HG03439 (cell line): ENCODE data around the gene LRP5.
"Not testable (repeated sequence)": the region's sequence is repeated elsewhere in the genome, so short reads cannot be mapped to it uniquely, and the experiment has no call there.

Source experiments
- ATAC-seq: cut with Tn5 transposase; IDR thresholded peaks from one replicate; pipeline ENCODE4 v1.9.1; 2021; ENCODE audit warnings: mild to moderate bottlenecking, moderate library complexity; ENCODE audit not compliant: unreplicated experiment

Gene LRP5

DNA sequence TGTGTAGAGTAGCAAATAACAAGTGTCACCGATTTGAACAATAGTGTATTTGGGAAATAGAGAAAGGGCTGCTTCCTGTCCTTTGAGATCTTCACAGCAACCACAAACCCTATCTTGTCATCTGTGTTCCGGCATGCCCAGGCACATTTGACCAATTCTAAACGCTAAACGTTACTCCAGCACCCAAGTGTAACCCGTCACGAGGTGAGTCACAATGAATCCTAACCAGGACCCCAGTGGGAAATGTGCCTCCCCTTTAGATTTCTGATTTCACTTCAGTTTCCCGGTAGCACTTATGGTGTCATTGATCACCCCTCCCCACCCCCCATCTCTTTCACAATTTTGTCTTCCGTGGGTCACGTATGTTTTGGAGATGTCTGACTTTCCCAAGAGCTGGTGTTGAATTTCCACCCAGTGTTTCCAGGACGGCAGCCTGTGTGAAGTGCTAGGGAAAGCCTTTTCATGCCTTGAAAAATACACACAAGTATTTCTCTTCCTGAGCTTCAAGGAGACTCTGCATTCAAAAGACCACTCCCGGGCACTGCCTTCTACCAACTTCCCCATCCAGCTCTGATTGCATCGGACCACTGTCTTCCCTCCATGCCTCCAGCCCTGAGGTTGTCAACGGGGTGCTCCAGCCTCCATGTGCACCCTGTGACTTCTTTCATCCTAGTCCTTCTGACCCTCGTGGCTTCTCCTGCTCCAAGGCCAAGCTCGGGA, 30.1 kb upstream of the LRP5 start:
- ATAC-seq: peak; percentile 66

DNA sequence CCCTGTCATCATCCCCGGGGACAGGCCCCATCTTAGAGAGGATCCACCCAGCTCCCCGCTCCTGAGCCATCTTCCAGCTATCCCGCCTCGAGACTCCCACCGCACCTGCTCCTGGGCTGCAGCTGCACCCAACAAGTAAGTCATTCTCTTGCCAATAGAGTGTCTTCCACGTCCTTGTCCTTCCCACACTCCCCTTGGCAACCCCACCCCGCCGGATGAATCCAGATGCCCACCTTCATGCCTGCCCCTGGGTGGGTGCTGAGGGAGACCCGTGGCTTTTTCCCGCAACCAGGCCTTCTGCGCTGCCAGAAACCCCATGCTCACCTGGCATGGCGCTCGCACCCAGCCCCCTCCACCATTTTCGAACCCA, 29.5 kb upstream of the LRP5 start:
- no peak for ATAC-seq

- ATAC-seq: not testable (repeated sequence)
Measured at GRCh38 chr11:68284588-68284987, 27.8 kb upstream of the LRP5 start.

DNA sequence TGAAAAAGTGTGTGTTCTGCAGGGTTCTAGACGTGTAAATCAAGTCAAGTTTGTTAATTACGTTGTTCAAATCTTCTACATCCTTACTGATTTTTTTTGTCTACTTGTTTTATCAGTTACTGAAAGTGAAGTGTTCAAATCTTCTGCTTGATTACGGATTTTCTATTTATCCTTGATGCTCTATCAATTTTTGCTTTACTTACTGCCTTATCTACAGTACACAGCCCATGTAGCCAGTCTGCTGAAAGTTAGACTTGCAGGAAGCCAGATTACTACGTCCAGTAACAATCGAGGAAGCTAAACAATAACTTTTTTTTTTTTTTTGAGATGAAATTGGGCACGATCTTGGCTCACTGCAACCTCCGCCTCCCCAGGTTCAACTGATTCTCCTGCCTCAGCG, 25.0 kb upstream of the LRP5 start:
- no peak for ATAC-seq

GRCh38 chr11:68289456-68289855, 22.9 kb upstream of the LRP5 start:
- ATAC-seq: no peak

DNA sequence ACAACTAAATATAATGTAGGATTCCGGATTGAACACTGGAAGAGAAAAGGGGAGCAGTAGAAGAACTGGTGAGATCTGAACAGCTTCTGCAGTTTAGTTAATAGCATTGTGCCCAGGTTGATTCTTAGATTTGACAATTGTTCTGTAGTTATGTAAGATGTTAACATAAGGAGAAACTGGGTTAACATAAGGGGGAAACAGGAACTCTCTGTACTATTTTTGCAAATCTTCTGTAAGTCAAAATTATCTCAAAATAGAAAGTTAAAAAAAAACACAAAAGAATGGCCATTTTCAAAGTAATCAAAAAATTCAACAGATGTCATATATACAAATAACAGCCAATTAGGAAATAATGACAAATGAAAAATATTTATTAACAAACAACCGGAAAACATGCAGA, 18.7 kb upstream of the LRP5 start:
- ATAC-seq: no peak

GRCh38 chr11:68295271-68295670, 17.1 kb upstream of the LRP5 start:
- no peak for ATAC-seq

DNA sequence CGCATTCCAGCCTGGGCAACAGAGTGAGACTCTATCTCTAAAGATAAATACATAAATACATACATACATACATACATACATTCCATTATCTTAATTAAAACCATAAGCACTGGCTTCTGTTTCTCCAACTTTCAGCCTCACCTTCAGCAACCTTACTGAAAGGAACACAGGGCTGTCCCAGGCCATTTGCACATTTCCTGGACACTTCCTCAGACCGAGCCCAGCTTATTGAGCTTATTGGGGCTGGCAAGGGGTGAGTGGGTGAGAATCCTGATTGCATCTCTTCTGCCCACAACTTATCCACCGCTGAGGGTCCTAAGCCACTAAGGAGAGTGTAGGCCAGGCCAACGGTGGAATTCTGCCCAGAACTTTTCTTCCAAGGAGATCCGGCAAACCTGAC, 16.5 kb upstream of the LRP5 start:
- no peak for ATAC-seq

DNA sequence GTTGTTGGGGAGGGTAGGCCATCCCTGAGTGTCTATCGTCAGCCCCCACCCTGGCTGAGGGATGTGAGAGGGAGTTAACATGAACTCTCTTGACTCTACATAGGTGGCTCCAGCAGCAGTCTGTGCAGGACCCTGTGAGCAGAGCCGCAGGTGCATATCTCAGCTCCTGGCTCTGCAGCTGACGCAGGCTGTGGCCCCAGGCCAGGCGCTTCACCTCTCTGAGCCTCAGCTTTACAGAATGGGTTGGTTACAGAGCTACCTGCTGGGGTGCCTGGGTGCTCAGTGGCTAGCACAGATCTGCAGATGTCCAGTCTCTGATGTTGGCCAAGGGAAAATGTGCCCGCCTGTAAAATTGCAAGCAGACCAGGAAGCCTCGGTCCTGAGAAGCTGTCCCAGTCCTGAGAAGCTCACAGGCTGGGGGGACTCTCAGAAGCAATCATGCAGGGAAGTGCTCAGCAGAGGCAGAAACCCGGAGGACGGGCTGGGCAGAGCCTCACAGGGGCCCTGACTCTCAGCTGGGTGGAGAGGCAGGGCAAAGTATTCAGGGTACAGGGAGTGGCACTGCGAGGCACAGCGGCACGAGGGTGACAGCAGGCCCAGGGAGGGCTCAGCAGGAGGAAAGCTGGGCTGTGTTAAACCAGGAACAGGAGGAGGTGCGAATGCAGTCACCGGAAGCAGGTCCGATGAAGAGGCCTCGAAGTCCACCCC, 15.9 kb upstream of the LRP5 start:
- no peak for ATAC-seq

GRCh38 chr11:68297052-68297378, 15.4 kb upstream of the LRP5 start:
- no peak for ATAC-seq

DNA sequence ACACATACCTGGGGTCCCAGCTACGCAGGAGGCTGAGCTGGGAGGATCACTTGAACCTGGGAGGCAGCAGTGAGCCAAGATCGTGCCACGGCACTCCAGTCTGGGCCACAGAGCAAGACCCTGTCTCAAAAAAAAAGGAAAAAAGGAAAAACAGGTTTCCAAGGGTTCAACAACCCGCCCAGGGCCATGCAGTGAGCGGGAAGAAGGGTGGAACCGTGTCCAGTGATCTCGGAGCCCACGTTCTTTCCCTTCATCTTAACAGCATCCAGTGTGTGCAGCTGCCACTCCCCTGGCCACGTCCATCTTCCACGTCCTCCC, 14.9 kb upstream of the LRP5 start:
- no peak for ATAC-seq

- peak; percentile 51 for ATAC-seq
Measured at GRCh38 chr11:68297812-68298658, 14.4 kb upstream of the LRP5 start.

- no peak for ATAC-seq
Measured at GRCh38 chr11:68298659-68299516, 13.5 kb upstream of the LRP5 start.

DNA sequence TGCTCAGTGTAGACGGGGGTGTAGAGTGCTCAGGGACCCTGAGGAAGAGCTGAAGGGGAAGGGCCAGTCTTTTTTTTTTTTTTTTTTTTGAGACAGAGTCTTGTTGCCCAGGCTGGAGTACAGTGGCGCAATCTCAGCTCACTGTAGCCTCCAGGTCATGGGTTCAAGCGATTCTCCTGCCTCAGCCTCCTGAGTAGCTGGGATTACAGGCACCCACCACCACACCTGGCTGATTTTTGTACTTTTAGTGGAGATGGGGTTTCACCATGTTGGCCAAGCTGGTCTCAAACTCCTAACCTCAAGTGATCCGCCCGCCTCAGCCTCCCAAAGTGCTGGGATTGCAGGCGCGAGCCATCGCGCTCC, 12.9 kb upstream of the LRP5 start:
- ATAC-seq: not testable (repeated sequence)

DNA sequence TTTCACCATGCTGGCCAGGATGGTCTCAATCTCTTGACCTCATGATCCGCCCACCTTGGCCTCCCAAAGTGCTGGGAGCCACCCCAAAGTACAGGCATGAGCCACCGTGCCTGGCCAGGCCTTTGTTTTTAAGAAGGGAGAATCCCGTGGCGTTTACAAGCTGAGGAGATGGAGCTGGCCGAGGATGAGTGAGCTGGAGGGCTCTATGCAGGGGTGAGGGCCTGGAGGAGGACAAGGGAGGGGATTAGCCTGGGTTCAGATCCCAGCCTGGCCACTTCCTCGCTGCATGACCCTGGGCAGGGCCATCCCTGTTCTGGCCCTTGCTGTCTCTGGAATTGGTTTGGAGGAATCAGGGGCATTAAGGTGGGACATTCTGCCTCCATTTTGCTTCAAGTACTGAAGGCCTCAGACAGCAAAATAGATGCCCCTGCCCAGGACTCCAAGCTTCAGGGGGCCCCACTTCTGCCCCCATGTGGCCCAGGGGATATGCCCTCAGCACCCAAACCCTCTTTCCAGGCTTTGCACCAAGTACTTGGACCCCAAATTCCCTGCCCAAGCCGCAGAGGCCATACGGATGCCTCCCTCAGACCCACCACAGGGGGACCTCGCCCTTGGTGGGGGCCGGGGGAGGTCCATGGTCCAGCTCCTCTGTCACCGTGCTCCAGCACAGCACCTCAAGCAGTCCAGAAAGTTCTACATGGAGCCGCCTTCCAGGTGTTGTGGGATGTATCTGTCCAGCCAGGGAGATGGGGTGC, 12.1 kb upstream of the LRP5 start:
- no peak for ATAC-seq

GRCh38 chr11:68302256-68302655, 10.1 kb upstream of the LRP5 start:
- no peak for ATAC-seq

DNA sequence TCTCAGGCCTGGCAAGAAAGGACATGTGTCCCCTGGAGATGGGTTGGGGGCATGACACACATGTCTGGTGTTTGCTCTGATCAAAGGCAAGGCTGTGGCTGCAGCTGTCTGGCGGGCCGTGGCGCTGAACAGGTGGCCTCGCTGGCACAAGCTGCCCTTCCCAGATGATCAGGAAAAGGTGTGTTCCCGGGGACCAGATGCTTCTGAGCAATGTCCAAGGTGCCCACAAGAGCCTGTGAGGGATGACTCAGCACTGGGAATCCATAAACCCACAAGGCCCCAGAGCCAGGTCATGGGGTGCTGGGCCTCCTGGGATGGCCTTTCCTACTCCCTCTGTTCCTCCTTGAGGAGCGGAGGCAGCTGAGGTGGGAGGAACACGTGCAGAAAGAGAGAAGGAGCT, 9.7 kb upstream of the LRP5 start:
- ATAC-seq: no peak

GRCh38 chr11:68303083-68303482, 9.3 kb upstream of the LRP5 start:
- ATAC-seq: no peak

GRCh38 chr11:68303982-68304780, 8.2 kb upstream of the LRP5 start:
- no peak for ATAC-seq

DNA sequence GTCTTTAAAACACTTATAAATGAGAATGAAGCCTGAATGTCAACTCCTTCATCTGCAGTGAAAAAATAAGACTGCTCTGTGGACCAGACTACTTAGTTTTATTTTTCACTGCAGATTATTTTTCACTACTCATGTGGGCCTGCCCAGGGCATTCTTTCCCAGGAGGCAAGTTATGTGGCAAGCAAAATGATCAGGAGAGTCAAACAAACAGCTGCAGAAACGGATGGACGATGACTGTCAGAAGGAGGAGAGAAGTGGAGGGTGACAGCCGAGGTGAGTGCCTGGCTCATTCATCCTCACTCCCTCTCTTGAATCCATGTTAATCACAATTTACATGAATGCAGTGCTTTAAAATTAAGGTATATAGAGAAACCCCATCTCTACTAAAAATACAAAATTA, 5.8 kb upstream of the LRP5 start:
- ATAC-seq: no peak
